HepG2 (cell line): Measurements from ENCODE around the gene OSBPL2. TPM values are rescaled to one million over a fixed set of nuclear protein-coding genes. Genes with fewer than 3 reads are reported as not detected.

Experiments
- FOXP1 ChIP-seq, 2 experiments: fragments of 450-650 bp in 1 of 2; IDR thresholded peaks; 2 replicates each; pipeline ENCODE4 v1.6.1; 2017 to 2018; ENCODE audit warnings: antibody characterized with exemption in 1 of 2
- KLF16 ChIP-seq, 2 experiments: sonication (generic) in 1 of 2; formaldehyde crosslinking in 1 of 2; IDR thresholded peaks; 2 replicates each; pipeline versions ENCODE4 v1.6.1 to v1.8.0; 2016 to 2023; ENCODE audit warnings: missing genetic modification reagents in 2 of 2, missing compliant biosample characterization in 1 of 2
- LCORL ChIP-seq, 2 experiments: fragments of 450-650 bp in 1 of 2; sonication (generic) in 1 of 2; formaldehyde crosslinking in 1 of 2; IDR thresholded peaks; 2 replicates each; pipeline versions ENCODE4 v1.5.0 to v1.6.1; 2017 to 2020; ENCODE audit warnings: antibody characterized with exemption in 1 of 2, missing genetic modification reagents in 1 of 2
- POLR2G ChIP-seq: fragments of 200-400 bp; formaldehyde crosslinking; IDR thresholded peaks from 2 replicates; pipeline ENCODE4 v1.6.1; 2018; ENCODE audit warnings: mild to moderate bottlenecking, low read depth, low read length, moderate library complexity
- RBFOX2 ChIP-seq: fragments of 200-400 bp; formaldehyde crosslinking; IDR thresholded peaks from 2 replicates; pipeline ENCODE4 v1.6.1; 2017; ENCODE audit warnings: low read depth, mild to moderate bottlenecking, low read length
- RBM22 ChIP-seq: fragments of 200-400 bp; formaldehyde crosslinking; optimal IDR thresholded peaks from 2 replicates; pipeline ENCODE3; 2017; ENCODE audit warnings: mild to moderate bottlenecking, low read length, moderate library complexity
- SNAPC2 ChIP-seq: sonication (generic); formaldehyde crosslinking; IDR thresholded peaks from 2 replicates; pipeline ENCODE4 v1.8.1; 2022; ENCODE audit warnings: mild to moderate bottlenecking, missing genetic modification reagents
- THYN1 ChIP-seq: sonication (generic); formaldehyde crosslinking; IDR thresholded peaks from 2 replicates; pipeline ENCODE4 v1.8.1; 2023; ENCODE audit warnings: low read depth, mild to moderate bottlenecking, moderate library complexity, missing genetic modification reagents, borderline replicate concordance
- ZBTB38 ChIP-seq: sonication (generic); formaldehyde crosslinking; IDR thresholded peaks from 2 replicates; pipeline ENCODE4 v1.5.1; 2020; ENCODE audit warnings: mild to moderate bottlenecking, missing genetic modification reagents
- ZNF331 ChIP-seq: sonication (generic); formaldehyde crosslinking; IDR thresholded peaks from 2 replicates; pipeline ENCODE4 v1.4.0; 2020; ENCODE audit warnings: missing genetic modification reagents
- ZNF563 ChIP-seq: sonication (generic); formaldehyde crosslinking; IDR thresholded peaks from 2 replicates; pipeline ENCODE4 v1.8.0; 2022; ENCODE audit warnings: mild to moderate bottlenecking, moderate library complexity, missing genetic modification reagents
- ZNF619 ChIP-seq: sonication (generic); formaldehyde crosslinking; IDR thresholded peaks from 2 replicates; pipeline ENCODE4 v1.4.0; 2020; ENCODE audit warnings: mild to moderate bottlenecking, missing genetic modification reagents
- polyA plus RNA-seq, 8 experiments: library from polyadenylated mRNA; depleted of rRNA in 3 of 8; stranded (reverse) in 7 of 8; unstranded in 1 of 8; fragments of >200 nt; fragmentation: Illumina TruSeq in 4 of 8; extraction: Trizol in 4 of 8; gene quantifications; 2 replicates each; pipeline versions ENCODE4 v1.2.1 to v1.2.3, GENCODE V29; 2011 to 2016; ENCODE audit warnings: low read depth in 4 of 8, missing spikeins in 1 of 8, mixed read lengths in 1 of 8; ENCODE audit not compliant: insufficient read depth in 1 of 8
- total RNA-seq, 5 experiments: library from RNA; depleted of rRNA; stranded (reverse); fragments of >200 nt; fragmentation: Illumina TruSeq; extraction: Trizol; gene quantifications; 2 replicates each; pipeline ENCODE4 v1.2.3, GENCODE V29; 2016; ENCODE audit warnings: low read depth in 1 of 5
- TF ChIP-seq, protein P1 (sequence below): sonication (generic); formaldehyde crosslinking; IDR thresholded peaks from 2 replicates; pipeline ENCODE4 v1.4.0; 2020; ENCODE audit warnings: mild to moderate bottlenecking, missing genetic modification reagents
- TF ChIP-seq, protein P2 (sequence below): sonication (generic); formaldehyde crosslinking; IDR thresholded peaks from 2 replicates; pipeline ENCODE4 v1.5.1; 2020; ENCODE audit warnings: mild to moderate bottlenecking, missing genetic modification reagents, borderline replicate concordance
- TF ChIP-seq, protein P3 (sequence below): sonication (generic); formaldehyde crosslinking; IDR thresholded peaks from 2 replicates; pipeline ENCODE4 v1.5.0; 2020; ENCODE audit warnings: mild to moderate bottlenecking, missing genetic modification reagents
- TF ChIP-seq, protein P4 (sequence below): sonication (generic); formaldehyde crosslinking; IDR thresholded peaks from 2 replicates; pipeline ENCODE4 v1.4.0; 2020; ENCODE audit warnings: missing genetic modification reagents
- TF ChIP-seq, protein P5 (sequence below): sonication (generic); formaldehyde crosslinking; IDR thresholded peaks from 2 replicates; pipeline ENCODE4 v1.4.0; 2020; ENCODE audit warnings: missing genetic modification reagents

OSBPL2 gene
- total and polyA plus RNA-seq, 2 of the 13 experiments (the other 11 are each of a cell fraction or from before 2014, with no cell fraction given), result 18.5 to 37.4 TPM

DNA sequence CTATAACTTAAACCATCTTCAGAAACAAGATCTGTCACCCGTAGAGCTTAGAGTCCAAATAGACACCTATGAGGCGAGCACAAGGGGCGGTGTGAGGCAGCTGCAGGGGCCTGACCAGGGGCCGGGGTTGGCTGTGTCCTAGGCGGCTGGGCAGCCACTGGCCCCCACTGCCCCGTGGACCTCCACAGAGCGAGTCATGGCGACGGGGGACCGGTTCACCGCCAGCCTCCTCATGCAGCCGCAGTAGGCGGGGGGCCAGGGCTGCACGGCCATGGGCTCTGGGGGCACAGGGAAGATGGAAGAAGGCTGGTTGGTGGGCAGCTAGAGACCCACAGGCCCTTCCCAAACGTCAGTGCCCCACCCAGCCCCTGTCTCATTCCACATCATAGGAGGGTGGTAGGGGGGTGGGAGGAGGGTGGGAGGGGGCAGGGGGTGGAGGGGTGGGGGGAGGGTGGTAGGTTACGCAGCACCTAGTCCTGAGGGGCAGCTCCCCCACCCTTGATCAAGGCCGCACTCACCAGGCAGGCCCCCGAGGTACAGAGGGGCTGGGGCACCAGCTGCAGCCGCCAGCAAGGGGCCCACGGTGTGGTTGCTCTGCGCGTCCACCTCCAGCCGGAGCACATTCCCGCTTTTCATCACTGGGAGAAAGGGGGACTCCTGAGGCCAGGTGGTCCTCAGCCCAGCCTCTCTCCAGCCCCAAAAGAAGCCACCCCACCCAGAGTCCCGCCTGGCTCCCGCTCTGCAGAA is 71.0 kb downstream of the OSBPL2 start (continued):
- TF ChIP-seq THYN1 (CRISPR knock-in tag) (no peak), FOXP1 (IDR thresholded peaks at IDR 0.05) (no peak), FOXP1 (CRISPR knock-in tag; IDR thresholded peaks at IDR 0.05) (no peak), POLR2G (peak; percentile 57; the same call in 1 of the 2 replicates), RBM22 (peak; percentile 80), RBFOX2 (peak; percentile 79), LCORL (IDR thresholded peaks at IDR 0.05) (no peak), LCORL (CRISPR knock-in tag; IDR thresholded peaks at IDR 0.05) (no peak), ZNF619 (CRISPR knock-in tag) (no peak), ZBTB38 (CRISPR knock-in tag) (no peak), SNAPC2 (CRISPR knock-in tag) (no peak), ZNF563 (no peak), KLF16 (CRISPR knock-in tag; IDR thresholded peaks at IDR 0.05) (no peak), ZNF331 (CRISPR knock-in tag) (no peak)
- TF ChIP-seq, protein P1, sequence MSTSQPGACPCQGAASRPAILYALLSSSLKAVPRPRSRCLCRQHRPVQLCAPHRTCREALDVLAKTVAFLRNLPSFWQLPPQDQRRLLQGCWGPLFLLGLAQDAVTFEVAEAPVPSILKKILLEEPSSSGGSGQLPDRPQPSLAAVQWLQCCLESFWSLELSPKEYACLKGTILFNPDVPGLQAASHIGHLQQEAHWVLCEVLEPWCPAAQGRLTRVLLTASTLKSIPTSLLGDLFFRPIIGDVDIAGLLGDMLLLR (CRISPR knock-in tag), result no peak
- TF ChIP-seq, protein P2, sequence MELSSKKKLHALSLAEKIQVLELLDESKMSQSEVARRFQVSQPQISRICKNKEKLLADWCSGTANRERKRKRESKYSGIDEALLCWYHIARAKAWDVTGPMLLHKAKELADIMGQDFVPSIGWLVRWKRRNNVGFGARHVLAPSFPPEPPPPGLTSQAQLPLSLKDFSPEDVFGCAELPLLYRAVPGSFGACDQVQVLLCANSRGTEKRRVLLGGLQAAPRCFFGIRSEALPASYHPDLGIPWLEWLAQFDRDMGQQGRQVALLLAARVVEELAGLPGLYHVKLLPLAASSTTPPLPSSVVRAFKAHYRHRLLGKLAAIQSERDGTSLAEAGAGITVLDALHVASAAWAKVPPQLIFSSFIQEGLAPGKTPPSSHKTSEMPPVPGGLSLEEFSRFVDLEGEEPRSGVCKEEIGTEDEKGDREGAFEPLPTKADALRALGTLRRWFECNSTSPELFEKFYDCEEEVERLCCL, result no peak
- TF ChIP-seq, protein P3, sequence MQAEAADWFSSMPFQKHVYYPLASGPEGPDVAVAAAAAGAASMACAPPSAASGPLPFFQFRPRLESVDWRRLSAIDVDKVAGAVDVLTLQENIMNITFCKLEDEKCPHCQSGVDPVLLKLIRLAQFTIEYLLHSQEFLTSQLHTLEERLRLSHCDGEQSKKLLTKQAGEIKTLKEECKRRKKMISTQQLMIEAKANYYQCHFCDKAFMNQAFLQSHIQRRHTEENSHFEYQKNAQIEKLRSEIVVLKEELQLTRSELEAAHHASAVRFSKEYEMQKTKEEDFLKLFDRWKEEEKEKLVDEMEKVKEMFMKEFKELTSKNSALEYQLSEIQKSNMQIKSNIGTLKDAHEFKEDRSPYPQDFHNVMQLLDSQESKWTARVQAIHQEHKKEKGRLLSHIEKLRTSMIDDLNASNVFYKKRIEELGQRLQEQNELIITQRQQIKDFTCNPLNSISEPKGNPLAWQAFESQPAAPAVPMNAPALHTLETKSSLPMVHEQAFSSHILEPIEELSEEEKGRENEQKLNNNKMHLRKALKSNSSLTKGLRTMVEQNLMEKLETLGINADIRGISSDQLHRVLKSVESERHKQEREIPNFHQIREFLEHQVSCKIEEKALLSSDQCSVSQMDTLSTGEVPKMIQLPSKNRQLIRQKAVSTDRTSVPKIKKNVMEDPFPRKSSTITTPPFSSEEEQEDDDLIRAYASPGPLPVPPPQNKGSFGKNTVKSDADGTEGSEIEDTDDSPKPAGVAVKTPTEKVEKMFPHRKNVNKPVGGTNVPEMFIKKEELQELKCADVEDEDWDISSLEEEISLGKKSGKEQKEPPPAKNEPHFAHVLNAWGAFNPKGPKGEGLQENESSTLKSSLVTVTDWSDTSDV (CRISPR knock-in tag), result no peak
- TF ChIP-seq, protein P4, sequence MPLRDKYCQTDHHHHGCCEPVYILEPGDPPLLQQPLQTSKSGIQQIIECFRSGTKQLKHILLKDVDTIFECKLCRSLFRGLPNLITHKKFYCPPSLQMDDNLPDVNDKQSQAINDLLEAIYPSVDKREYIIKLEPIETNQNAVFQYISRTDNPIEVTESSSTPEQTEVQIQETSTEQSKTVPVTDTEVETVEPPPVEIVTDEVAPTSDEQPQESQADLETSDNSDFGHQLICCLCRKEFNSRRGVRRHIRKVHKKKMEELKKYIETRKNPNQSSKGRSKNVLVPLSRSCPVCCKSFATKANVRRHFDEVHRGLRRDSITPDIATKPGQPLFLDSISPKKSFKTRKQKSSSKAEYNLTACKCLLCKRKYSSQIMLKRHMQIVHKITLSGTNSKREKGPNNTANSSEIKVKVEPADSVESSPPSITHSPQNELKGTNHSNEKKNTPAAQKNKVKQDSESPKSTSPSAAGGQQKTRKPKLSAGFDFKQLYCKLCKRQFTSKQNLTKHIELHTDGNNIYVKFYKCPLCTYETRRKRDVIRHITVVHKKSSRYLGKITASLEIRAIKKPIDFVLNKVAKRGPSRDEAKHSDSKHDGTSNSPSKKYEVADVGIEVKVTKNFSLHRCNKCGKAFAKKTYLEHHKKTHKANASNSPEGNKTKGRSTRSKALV (CRISPR knock-in tag), result no peak
- TF ChIP-seq, protein P5, sequence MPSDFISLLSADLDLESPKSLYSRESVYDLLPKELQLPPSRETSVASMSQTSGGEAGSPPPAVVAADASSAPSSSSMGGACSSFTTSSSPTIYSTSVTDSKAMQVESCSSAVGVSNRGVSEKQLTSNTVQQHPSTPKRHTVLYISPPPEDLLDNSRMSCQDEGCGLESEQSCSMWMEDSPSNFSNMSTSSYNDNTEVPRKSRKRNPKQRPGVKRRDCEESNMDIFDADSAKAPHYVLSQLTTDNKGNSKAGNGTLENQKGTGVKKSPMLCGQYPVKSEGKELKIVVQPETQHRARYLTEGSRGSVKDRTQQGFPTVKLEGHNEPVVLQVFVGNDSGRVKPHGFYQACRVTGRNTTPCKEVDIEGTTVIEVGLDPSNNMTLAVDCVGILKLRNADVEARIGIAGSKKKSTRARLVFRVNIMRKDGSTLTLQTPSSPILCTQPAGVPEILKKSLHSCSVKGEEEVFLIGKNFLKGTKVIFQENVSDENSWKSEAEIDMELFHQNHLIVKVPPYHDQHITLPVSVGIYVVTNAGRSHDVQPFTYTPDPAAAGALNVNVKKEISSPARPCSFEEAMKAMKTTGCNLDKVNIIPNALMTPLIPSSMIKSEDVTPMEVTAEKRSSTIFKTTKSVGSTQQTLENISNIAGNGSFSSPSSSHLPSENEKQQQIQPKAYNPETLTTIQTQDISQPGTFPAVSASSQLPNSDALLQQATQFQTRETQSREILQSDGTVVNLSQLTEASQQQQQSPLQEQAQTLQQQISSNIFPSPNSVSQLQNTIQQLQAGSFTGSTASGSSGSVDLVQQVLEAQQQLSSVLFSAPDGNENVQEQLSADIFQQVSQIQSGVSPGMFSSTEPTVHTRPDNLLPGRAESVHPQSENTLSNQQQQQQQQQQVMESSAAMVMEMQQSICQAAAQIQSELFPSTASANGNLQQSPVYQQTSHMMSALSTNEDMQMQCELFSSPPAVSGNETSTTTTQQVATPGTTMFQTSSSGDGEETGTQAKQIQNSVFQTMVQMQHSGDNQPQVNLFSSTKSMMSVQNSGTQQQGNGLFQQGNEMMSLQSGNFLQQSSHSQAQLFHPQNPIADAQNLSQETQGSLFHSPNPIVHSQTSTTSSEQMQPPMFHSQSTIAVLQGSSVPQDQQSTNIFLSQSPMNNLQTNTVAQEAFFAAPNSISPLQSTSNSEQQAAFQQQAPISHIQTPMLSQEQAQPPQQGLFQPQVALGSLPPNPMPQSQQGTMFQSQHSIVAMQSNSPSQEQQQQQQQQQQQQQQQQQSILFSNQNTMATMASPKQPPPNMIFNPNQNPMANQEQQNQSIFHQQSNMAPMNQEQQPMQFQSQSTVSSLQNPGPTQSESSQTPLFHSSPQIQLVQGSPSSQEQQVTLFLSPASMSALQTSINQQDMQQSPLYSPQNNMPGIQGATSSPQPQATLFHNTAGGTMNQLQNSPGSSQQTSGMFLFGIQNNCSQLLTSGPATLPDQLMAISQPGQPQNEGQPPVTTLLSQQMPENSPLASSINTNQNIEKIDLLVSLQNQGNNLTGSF, result no peak
